Endothelial cell of umbilical vein (primary cell): ENCODE data around the gene CIRBP. TPM values are rescaled to one million over a fixed set of nuclear protein-coding genes. Genes with fewer than 3 reads are reported as not detected.

Experiments used
- Bru-seq: library from RNA; stranded (reverse); fragments of 400-500 nt; gene quantifications from one replicate; lab custom pipeline; 2021; lab: Mats Ljungman, UMichigan
- BruChase-seq, 2 experiments: library from RNA; stranded (reverse); fragments of 400-500 nt; gene quantifications; one replicate each; lab custom pipeline; 2021; lab: Mats Ljungman, UMichigan
- BruUV-seq: library from RNA; stranded (reverse); fragments of 400-500 nt; replicated peaks from 2 replicates; lab custom pipeline; 2021; lab: Mats Ljungman, UMichigan
- CTCF ChIA-PET: fragments of 300-600, 350-600 bp; sonication (Branson Sonifier 250); formaldehyde crosslinking; loops from one replicate; lab custom pipeline; 2021; ENCODE audit warnings: antibody characterized with exemption, inconsistent platforms; lab: Charles Lee
- POLR2A ChIA-PET: fragments of 300-600, 350-600 bp; sonication (Branson Sonifier 250); formaldehyde crosslinking; loops from one replicate; lab custom pipeline; 2021; ENCODE audit warnings: antibody characterized with exemption, inconsistent platforms; lab: Charles Lee
- DNase-seq: peaks from one replicate; pipeline ENCODE4 v3.0.0-alpha.2; 2011; ENCODE audit warnings: low read depth, low spot score
- FAIRE-seq: peaks from 2 replicates; lab custom pipeline; 2011; peaks lifted over from hg19 to GRCh38; lab: Jason Lieb, UNC
- H2AFZ ChIP-seq: 2 replicates; pipeline ENCODE4 v1.6.0; 2012; ENCODE audit warnings: low read depth, low read length, control low read depth, inconsistent platforms
- H3K27ac ChIP-seq: 2 replicates; pipeline ENCODE4 v1.5.1; 2011; ENCODE audit warnings: low read depth, mild to moderate bottlenecking, control low read depth, low read length, moderate library complexity; ENCODE audit not compliant: insufficient read depth
- H3K27me3 ChIP-seq, 2 experiments: 2 replicates each; pipeline versions ENCODE4 v1.6.0 to v1.6.1; 2011; ENCODE audit warnings: low read length in 2 of 2, mixed read lengths in 1 of 2; ENCODE audit not compliant: control insufficient read depth in 2 of 2, insufficient read depth in 2 of 2
- H3K36me3 ChIP-seq, 2 experiments: 2 replicates in 1 of 2; 3 replicates in 1 of 2; pipeline ENCODE4 v1.5.1; 2011; ENCODE audit warnings: low read length in 2 of 2, mild to moderate bottlenecking in 1 of 2, moderate library complexity in 1 of 2; ENCODE audit not compliant: control insufficient read depth in 2 of 2, insufficient read depth in 2 of 2; ENCODE audit errors: extremely low read depth in 1 of 2
- H3K4me1 ChIP-seq: 3 replicates; pipeline ENCODE4 v1.5.1; 2011; ENCODE audit warnings: mild to moderate bottlenecking, low read length; ENCODE audit not compliant: control insufficient read depth, insufficient read depth; ENCODE audit errors: extremely low read depth
- H3K4me2 ChIP-seq: 2 replicates; pipeline ENCODE4 v1.6.1; 2011; ENCODE audit warnings: low read length, control low read depth, mixed read lengths; ENCODE audit not compliant: insufficient read depth
- H3K4me3 ChIP-seq, 3 experiments: fragments of 200-600 bp in 1 of 3; sonication (generic), shearing (Covaris generic) in 1 of 3; replicated peaks in 1 of 3; 2 replicates each; pipeline ENCODE4 v1.5.1; 2011 to 2016; ENCODE audit warnings: control low read depth in 3 of 3, low read length in 3 of 3, mild to moderate bottlenecking in 2 of 3, inconsistent platforms in 1 of 3, low read depth in 1 of 3, moderate library complexity in 1 of 3; ENCODE audit not compliant: insufficient read depth in 1 of 3
- H3K79me2 ChIP-seq: 2 replicates; pipeline ENCODE4 v1.6.0; 2012; ENCODE audit warnings: low read length, inconsistent platforms; ENCODE audit not compliant: control insufficient read depth, insufficient read depth
- H3K9ac ChIP-seq: replicated peaks from 2 replicates; pipeline ENCODE3; 2011; ENCODE audit warnings: low read length, control low read depth; ENCODE audit not compliant: insufficient read depth; ENCODE audit errors: extremely low read depth
- H3K9me1 ChIP-seq: replicated peaks from 3 replicates; pipeline ENCODE4 v1.6.0; 2011; ENCODE audit warnings: mild to moderate bottlenecking, low read length; ENCODE audit not compliant: control insufficient read depth, insufficient read depth; ENCODE audit errors: extremely low read depth
- H3K9me3 ChIP-seq: replicated peaks from 2 replicates; pipeline ENCODE4 v1.5.1; 2012; ENCODE audit warnings: low read length, inconsistent platforms; ENCODE audit not compliant: control insufficient read depth, insufficient read depth
- H4K20me1 ChIP-seq: replicated peaks from 2 replicates; pipeline ENCODE3; 2011; ENCODE audit warnings: mild to moderate bottlenecking, low read length; ENCODE audit not compliant: control insufficient read depth, insufficient read depth; ENCODE audit errors: extremely low read depth
- EZH2 ChIP-seq: IDR thresholded peaks from 2 replicates; pipeline ENCODE4 v1.6.1; 2012; ENCODE audit warnings: borderline replicate concordance, low read depth, mild to moderate bottlenecking, moderate library complexity, low read length, inconsistent platforms; ENCODE audit not compliant: severe bottlenecking
- FOS ChIP-seq: IDR thresholded peaks from 2 replicates; pipeline ENCODE4 v1.6.1; 2011; ENCODE audit warnings: mild to moderate bottlenecking, low read length, moderate library complexity, borderline replicate concordance; ENCODE audit not compliant: insufficient read depth
- GATA2 ChIP-seq: IDR thresholded peaks from 2 replicates; pipeline ENCODE4 v1.7.0; 2011; ENCODE audit warnings: low read depth, mild to moderate bottlenecking, moderate library complexity, mixed read lengths, low read length; ENCODE audit not compliant: insufficient read length, insufficient read depth
- JUN ChIP-seq: IDR thresholded peaks from 2 replicates; pipeline ENCODE4 v1.6.1; 2011; ENCODE audit warnings: borderline replicate concordance, low read depth; ENCODE audit not compliant: insufficient read length, insufficient read depth
- MAX ChIP-seq: IDR thresholded peaks from 2 replicates; pipeline ENCODE4 v1.6.1; 2011; ENCODE audit not compliant: insufficient read depth, insufficient read length
- MYC ChIP-seq: IDR thresholded peaks from one replicate; pipeline ENCODE4 v1.6.1; 2011; ENCODE audit warnings: mild to moderate bottlenecking, low read depth, low read length
- POLR2A ChIP-seq: IDR thresholded peaks from 2 replicates; pipeline ENCODE4 v1.6.1; 2012; ENCODE audit warnings: low read depth, mild to moderate bottlenecking, control low read depth, low read length
- POLR2AphosphoS5 ChIP-seq: IDR thresholded peaks from 2 replicates; pipeline ENCODE4 v1.6.1; 2012; ENCODE audit warnings: low read depth, mild to moderate bottlenecking, control low read depth, low read length, moderate library complexity; ENCODE audit not compliant: insufficient read depth
- dilution Hi-C: fragments of 300-500 bp; cut with MboI; formaldehyde crosslinking; loops from one replicate; pipeline ENCODE4 v1.15.0; 2019; ENCODE audit warnings: low sequenced_read_pairs; ENCODE audit not compliant: extremely low pct_ligation_motif_present
- intact Hi-C: fragments of 100-400 bp; cut with micrococcal nuclease; formaldehyde crosslinking; loops from one replicate; pipeline ENCODE4 v1.10.0; 2022
- long read RNA-seq: library from polyadenylated mRNA; stranded (forward); transcript quantifications from one replicate; pipeline ENCODE4 v2.0.0, GENCODE V29; 2021
- polyA minus RNA-seq, 3 experiments: library from RNA; depleted of rRNA, polyadenylated mRNA; stranded (reverse); fragments of >200 nt; gene quantifications; 1 replicate in 1 of 3; 2 replicates in 2 of 3; pipeline ENCODE4 v1.2.3, GENCODE V29; 2011
- polyA plus RNA-seq, 4 experiments: library from polyadenylated mRNA; depleted of rRNA in 3 of 4; stranded (reverse) in 3 of 4; unstranded in 1 of 4; fragments of >200 nt; gene quantifications; 2 replicates each; pipeline versions ENCODE4 v1.2.1 to v1.2.3, GENCODE V29; 2011 to 2012; ENCODE audit warnings: missing spikeins in 1 of 4
- total RNA-seq: library from RNA; stranded (reverse); gene quantifications from 2 replicates; pipeline ENCODE4 v1.2.3, GENCODE V29; 2021
- TF ChIP-seq, protein P1 (sequence below), 2 donors: IDR thresholded peaks; 1 replicate in 1 of 2; 2 replicates in 1 of 2; pipeline ENCODE4 v1.5.1; 2011; ENCODE audit warnings: low read length in 2 of 2, mild to moderate bottlenecking in 2 of 2, moderate library complexity in 2 of 2, control low read depth in 1 of 2, inconsistent platforms in 1 of 2, low read depth in 1 of 2; ENCODE audit not compliant: insufficient read depth in 1 of 2; ENCODE audit errors: extremely low read depth in 1 of 2

CIRBP gene
- total RNA-seq (225 and 229 TPM in 2 replicates), polyA plus RNA-seq (267 and 439 TPM in 2 replicates), polyA minus RNA-seq (136 and 186 TPM in 2 replicates), Bru-seq, nascent RNA (percentile 77 among the genes with signal in this experiment), BruChase-seq, experiment 1, labeled RNA remaining after a 6-hour chase (percentile 92 among the genes with signal in this experiment), BruChase-seq, experiment 2, labeled RNA remaining after a 2-hour chase (percentile 83 among the genes with signal in this experiment)
- 345 and 381 TPM in 2 replicates for polyA plus RNA-seq (2011; cell fraction: cytosol; rRNA removed)
- 851 and 1,301 TPM in 2 replicates for polyA plus RNA-seq (2011; cell fraction: nucleus; rRNA removed)
- 199 and 231 TPM in 2 replicates for polyA plus RNA-seq (2012)
- polyA minus RNA-seq (2011; cell fraction: cytosol; rRNA and poly(A)+ RNA removed): 43.9 TPM
- 105 and 121 TPM in 2 replicates for polyA minus RNA-seq (2011; cell fraction: nucleus; rRNA and poly(A)+ RNA removed)
- long read RNA-seq, transcript CIRBP-246 (6 exons, 1,043 nt): minor isoform, 14 of 408 reads
- long read RNA-seq, transcript CIRBP-222 (7 exons, 1,073 nt): minor isoform, 10 of 408 reads
- long read RNA-seq, transcript CIRBP-210 (8 exons, 938 nt): minor isoform, 27 of 408 reads
- long read RNA-seq, transcript CIRBP-201 (7 exons, 1,328 nt): major isoform, 240 of 408 reads
- long read RNA-seq, partial matches to known transcripts: 29 of 408 reads
- long read RNA-seq, other reads (novel, unspliced or antisense): 70 of 408 reads

- POLR2A ChIA-PET: interaction anchor here (0.6 to 1.5 kb wide), 26 partner anchors 9 to 376 kb away, joined by 3 to 87 read pairs (median 4); partner anchors contain the start of genes ATP5F1D, CBARP, REEP6 and RNU6-9
- peak within 1 kb of the TSS; percentile 97 for H3K9ac ChIP-seq
- dilution Hi-C loops: no loop called here
- H2AFZ ChIP-seq: no peak within 1 kb of the TSS
- CTCF ChIA-PET: interaction anchor here (0.6 to 7.2 kb wide), 6 partner anchors 11 to 156 kb away, joined by 3 to 1001 read pairs (median 3); partner anchors contain the start of gene ATP5F1D
- peak; percentile 99 for DNase-seq
- H3K9me3 ChIP-seq: no peaks in the 10 kb centered on the region
- H3K79me2 ChIP-seq: peaks cover 42% of the 10 kb centered on the region
- H3K4me2 ChIP-seq: peak within 1 kb of the TSS; percentile 96
- intact Hi-C loops: no loop called here
- no peaks in the 10 kb centered on the region for H4K20me1 ChIP-seq
- no peaks in the 10 kb centered on the region for H3K9me1 ChIP-seq
- peaks cover 19 to 29% of the 10 kb centered on the region in 2 experiments for H3K36me3 ChIP-seq
- no TSS peak for BruUV-seq
- peak within 1 kb of the TSS; percentile 61 to 90 (median 76) for H3K4me3 ChIP-seq
- peaks cover 38% of the 10 kb centered on the region for H3K4me1 ChIP-seq
- TF ChIP-seq, protein P1, sequence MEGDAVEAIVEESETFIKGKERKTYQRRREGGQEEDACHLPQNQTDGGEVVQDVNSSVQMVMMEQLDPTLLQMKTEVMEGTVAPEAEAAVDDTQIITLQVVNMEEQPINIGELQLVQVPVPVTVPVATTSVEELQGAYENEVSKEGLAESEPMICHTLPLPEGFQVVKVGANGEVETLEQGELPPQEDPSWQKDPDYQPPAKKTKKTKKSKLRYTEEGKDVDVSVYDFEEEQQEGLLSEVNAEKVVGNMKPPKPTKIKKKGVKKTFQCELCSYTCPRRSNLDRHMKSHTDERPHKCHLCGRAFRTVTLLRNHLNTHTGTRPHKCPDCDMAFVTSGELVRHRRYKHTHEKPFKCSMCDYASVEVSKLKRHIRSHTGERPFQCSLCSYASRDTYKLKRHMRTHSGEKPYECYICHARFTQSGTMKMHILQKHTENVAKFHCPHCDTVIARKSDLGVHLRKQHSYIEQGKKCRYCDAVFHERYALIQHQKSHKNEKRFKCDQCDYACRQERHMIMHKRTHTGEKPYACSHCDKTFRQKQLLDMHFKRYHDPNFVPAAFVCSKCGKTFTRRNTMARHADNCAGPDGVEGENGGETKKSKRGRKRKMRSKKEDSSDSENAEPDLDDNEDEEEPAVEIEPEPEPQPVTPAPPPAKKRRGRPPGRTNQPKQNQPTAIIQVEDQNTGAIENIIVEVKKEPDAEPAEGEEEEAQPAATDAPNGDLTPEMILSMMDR (IDR thresholded peaks at IDR 0.05; ENCODE audit: extremely low read depth in 1 of 2, insufficient read depth in 1 of 2, low read depth in 1 of 2, low read length in 2 of 2): no peak
- TF ChIP-seq GATA2 (no peak), JUN (no peak), FOS (no peak), POLR2AphosphoS5 (peak; percentile 100), MYC (no peak), EZH2 (no peak), POLR2A (peak; percentile 99), MAX (no peak)
- FAIRE-seq: peak; percentile 98
- peak within 1 kb of the TSS; percentile 93 for H3K27ac ChIP-seq
- H3K27me3 ChIP-seq: no peaks in the 10 kb centered on the region
Observed at GRCh38 chr19:1269065-1269477, at the start of gene CIRBP. Gene CIRBP, plus strand, starts transcription at chr19:1269332. Its CDS starts 1,602 bp downstream, at chr19:1270934.
